ENCODE results near the gene IGFL1. TPM values are rescaled to one million over a fixed set of nuclear protein-coding genes. Genes with fewer than 3 reads are reported as not detected.
"Not testable (repeated sequence)": the region's sequence is repeated elsewhere in the genome, so short reads cannot be mapped to it uniquely, and the experiment has no call there.

IGFL1 gene
- polyA plus RNA-seq, 6 donors from 2014 or later, result not detected

- Mint-ChIP-seq H3K27ac (no peak overlapping the region), H3K9me3 (no peaks in the 10 kb centered on the region), H3K36me3 (no peaks in the 10 kb centered on the region), H3K27me3 (peaks cover 24 to 73% (median 43%) of the 10 kb centered on the region in 3 donors), H3K4me3 (no peak overlapping the region), H3K4me1 (no peaks in the 10 kb centered on the region)
- DNase-seq, result no peak
- no peak for ATAC-seq (ENCODE audit: low read depth in 2 of 2)
These were observed 35.9 kb upstream of the IGFL1 start for GRCh38 chr19:46193678-46194077.

- DNase-seq (no peak), ATAC-seq (ENCODE audit: low read depth in 2 of 2) (no peak)
- Mint-ChIP-seq H3K36me3 (no peaks in the 10 kb centered on the region), H3K4me1 (no peaks in the 10 kb centered on the region), H3K4me3 (no peak overlapping the region), H3K27ac (no peak overlapping the region), H3K27me3 (peaks cover 19 to 63% (median 43%) of the 10 kb centered on the region in 3 donors), H3K9me3 (no peaks in the 10 kb centered on the region)
These were observed 34.4 kb upstream of the IGFL1 start for GRCh38 chr19:46195104-46195503.

DNA sequence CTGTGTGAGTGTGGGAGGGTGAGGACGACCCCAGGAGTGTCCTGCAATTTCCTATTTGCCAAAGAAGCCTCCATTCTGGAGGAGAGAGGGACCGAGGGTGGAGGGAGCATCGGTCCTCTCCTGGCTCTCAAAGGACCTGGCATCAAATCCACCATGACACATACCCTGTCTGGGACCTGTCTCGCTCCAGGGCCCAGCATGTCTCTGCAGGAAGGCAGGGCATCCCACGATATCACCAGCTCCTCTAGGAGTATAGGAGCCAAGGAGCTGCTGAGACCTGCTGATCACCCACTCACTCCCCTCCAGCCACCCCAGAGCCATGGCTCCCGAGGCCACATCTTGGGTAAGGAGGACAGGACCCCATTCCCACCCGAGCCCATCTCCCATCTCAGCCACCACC lies 33.6 kb upstream of the IGFL1 start:
- not testable (repeated sequence) for H3K4me1 Mint-ChIP-seq; DNase-seq; ATAC-seq (ENCODE audit: low read depth in 2 of 2); H3K9me3 Mint-ChIP-seq; H3K36me3 Mint-ChIP-seq; H3K27ac Mint-ChIP-seq; H3K4me3 Mint-ChIP-seq
- H3K27me3 Mint-ChIP-seq, result peaks cover 20 to 55% (median 46%) of the 10 kb centered on the region in 3 donors

DNA sequence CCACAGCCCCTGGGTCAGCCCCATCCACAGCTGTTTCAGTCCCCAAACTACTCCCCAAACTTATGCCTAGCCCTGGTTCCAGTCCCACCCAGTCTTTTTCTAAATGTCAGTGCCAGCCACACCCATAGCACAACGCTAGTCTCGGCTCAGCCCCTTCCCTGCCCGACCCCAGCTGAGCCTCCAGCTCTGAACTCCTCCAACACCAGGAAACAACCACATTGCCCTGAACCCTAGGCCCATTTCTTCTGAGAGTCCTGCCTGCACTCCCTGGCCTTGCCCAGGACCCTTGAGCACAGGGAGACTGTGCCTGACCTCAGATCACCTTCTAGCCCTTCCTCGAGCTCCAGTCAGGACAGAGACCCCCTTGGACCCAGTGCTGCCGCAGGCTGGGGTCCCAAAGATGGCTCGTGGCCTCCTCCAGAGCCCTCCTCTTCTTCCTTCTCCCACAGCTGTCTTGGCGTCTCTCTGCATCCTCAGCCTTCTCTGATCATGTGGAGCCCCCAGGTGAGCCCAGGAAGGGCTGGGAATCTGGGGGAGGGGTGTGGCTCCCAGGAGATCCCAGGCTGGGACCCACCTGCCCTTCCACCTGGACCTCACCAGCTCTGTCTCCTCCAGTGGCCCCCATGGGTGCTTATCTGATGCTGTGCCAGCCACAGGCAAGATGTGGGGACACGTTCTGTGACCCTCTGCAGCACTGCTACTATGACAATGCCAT lies 33.0 kb upstream of the IGFL1 start:
- Mint-ChIP-seq H3K4me1 (no peaks in the 10 kb centered on the region), H3K9me3 (no peaks in the 10 kb centered on the region), H3K27me3 (peaks cover 18 to 54% (median 46%) of the 10 kb centered on the region in 3 donors), H3K4me3 (no peak overlapping the region), H3K27ac (peak overlapping the region in 1 of 6 donors; percentile 70), H3K36me3 (no peaks in the 10 kb centered on the region)
- DNase-seq (no peak), ATAC-seq (ENCODE audit: low read depth in 2 of 2) (no peak)

DNA sequence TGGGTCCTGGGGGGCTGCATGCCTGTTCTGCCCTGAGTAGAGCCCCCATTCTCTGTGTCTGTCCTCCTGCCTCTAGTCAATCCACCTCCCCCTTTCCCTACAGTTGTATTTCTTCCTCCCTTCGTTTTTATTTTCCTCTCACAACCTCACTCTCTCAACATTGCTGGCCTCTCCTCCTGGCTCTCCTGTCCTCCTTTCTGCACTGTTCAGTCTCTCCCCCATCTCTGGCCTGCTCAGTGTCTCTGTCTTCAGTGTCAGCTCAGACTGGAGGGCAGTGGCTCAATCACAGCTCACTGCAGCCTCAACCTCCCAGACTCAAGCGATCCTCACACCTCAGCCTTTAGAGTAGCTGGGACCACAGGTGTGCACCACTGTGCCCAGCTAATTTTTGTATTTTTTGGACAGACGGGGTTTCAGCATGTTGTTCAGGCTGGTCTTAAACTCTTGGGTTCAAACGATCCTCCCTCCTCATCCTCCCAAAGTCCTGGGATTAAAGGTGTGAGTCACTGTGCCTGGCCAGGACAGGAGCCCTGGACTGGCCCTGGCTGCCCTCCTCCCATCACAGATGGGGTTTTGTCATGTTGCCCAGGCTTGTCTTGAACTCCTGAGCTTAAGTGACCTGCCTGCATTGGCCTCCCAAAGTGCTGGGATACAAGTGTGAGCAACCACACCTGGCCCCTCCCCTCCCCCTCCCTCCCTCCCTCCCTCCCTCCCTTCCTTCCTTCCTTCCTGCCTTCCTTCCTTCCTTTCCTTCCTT lies 32.0 kb upstream of the IGFL1 start:
- Mint-ChIP-seq H3K27ac (no peak overlapping the region), H3K27me3 (peaks cover 23 to 58% (median 53%) of the 10 kb centered on the region in 3 donors), H3K4me1 (no peaks in the 10 kb centered on the region), H3K36me3 (no peaks in the 10 kb centered on the region), H3K4me3 (peak overlapping the region in 1 of 8 donors; percentile 29), H3K9me3 (no peaks in the 10 kb centered on the region)
- no peak for DNase-seq
- no peak for ATAC-seq (ENCODE audit: low read depth in 2 of 2)

- no peak overlapping the region for H3K27ac Mint-ChIP-seq
- no peak for DNase-seq
- no peak for ATAC-seq (ENCODE audit: low read depth in 2 of 2)
- H3K4me3 Mint-ChIP-seq, result no peak overlapping the region
- H3K4me1 Mint-ChIP-seq, result no peaks in the 10 kb centered on the region
- H3K27me3 Mint-ChIP-seq, result peaks cover 18 to 63% (median 59%) of the 10 kb centered on the region in 3 donors
- H3K36me3 Mint-ChIP-seq, result no peaks in the 10 kb centered on the region
- H3K9me3 Mint-ChIP-seq, result no peaks in the 10 kb centered on the region
These were observed 30.8 kb upstream of the IGFL1 start for GRCh38 chr19:46198756-46199155.

DNA sequence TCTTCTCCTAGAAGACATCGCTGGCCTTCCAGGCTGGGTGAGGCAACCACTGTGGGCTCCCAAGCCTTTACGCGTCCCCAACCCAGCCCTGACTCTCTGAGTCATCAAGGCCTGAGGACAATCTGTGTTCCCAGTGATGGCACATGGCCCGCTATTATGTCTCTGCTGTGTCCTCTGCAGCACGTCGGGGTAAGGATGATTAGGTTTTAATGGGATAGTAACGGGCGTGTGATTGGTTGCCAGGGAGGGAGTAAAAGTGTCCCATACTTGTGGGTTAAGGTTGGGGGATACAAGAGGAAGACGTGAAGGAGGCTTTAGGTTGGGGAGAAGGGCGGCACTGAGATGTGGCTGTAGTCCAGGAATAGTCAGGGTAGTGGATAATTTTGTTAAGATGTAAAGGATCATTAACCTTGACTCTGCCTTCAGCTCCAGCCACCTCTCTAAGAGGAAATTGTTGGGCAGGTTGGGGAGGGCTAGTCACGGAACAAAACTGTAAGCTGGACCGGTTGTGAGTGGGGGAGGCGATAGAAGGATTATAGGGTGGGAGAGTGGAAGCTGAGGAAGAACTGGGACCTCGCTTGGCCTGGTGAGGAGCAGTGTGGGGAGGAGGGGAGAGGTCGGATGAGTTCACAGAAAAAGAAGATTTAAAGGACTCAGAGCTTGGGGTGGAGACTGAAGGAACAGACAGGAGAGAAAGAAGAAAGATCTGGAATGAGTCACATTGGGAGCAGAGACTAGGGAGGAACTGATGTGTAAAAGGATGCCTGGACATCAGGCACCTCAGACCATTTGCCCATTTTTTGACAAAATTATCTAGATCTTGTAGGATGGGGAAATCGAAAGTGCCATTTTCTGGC lies 27.9 kb upstream of the IGFL1 start:
- Mint-ChIP-seq H3K4me3 (peak overlapping the region in 2 of 8 donors; percentile 1 to 26), H3K4me1 (no peaks in the 10 kb centered on the region), H3K9me3 (no peaks in the 10 kb centered on the region), H3K27me3 (peaks cover 22 to 51% (median 41%) of the 10 kb centered on the region in 3 donors), H3K27ac (peak overlapping the region in 2 of 6 donors; percentile 1 to 27), H3K36me3 (no peaks in the 10 kb centered on the region)
- no peak for DNase-seq
- ATAC-seq (ENCODE audit: low read depth in 2 of 2), result no peak

DNA sequence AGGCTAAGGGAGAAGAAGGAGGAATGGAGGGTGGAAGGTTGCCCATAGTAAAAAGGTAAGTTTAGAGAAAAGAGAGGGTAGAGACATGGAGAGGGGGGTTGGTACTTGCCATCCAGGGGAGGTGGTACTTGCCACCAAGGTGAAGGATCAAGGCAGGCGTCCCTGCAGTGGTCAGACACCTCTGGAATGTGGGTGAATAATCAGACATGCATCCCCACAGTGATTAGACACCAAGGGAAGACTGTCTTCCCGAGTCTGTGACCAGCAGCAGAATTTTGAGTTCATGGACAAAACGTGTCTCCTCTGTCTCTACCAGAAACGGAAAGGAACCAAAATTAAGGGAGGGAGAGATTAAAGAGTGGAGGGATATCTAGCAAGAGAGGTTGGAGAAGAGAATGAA lies 27.1 kb upstream of the IGFL1 start:
- Mint-ChIP-seq H3K27me3 (peaks cover 23 to 43% (median 34%) of the 10 kb centered on the region in 3 donors), H3K27ac (no peak overlapping the region), H3K36me3 (no peaks in the 10 kb centered on the region), H3K9me3 (no peaks in the 10 kb centered on the region), H3K4me1 (no peaks in the 10 kb centered on the region), H3K4me3 (peak overlapping the region in 1 of 8 donors; percentile 26)
- ATAC-seq (ENCODE audit: low read depth in 2 of 2), result no peak
- no peak for DNase-seq

GRCh38 chr19:46202872-46203860 lies 26.4 kb upstream of the IGFL1 start:
- Mint-ChIP-seq H3K36me3 (no peaks in the 10 kb centered on the region), H3K27ac (no peak overlapping the region), H3K27me3 (peaks cover 28 to 37% (median 32%) of the 10 kb centered on the region in 3 donors), H3K9me3 (no peaks in the 10 kb centered on the region), H3K4me3 (no peak overlapping the region), H3K4me1 (no peaks in the 10 kb centered on the region)
- ATAC-seq (ENCODE audit: low read depth in 2 of 2) (no peak), DNase-seq (no peak)

DNA sequence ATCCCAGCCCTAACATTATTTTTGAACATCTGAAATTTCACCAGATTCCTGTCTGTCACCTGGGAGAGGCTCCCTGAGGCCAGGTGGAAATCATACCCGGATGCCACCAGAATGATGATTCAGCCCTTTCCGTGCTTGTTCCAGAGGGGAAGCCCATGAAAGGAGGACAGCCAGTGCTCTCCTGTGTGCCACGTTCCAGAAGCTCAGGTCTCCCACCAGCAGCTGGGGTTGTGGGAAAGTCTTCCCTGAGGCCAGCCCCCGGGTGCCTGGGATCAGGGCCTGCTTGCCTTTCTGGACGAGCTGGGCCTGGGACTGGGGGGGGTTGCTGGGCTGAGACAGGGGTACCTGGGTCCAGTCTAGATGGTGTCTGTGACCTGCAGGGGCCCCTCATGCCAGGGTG lies 25.5 kb upstream of the IGFL1 start:
- H3K27ac Mint-ChIP-seq, result no peak overlapping the region
- H3K9me3 Mint-ChIP-seq, result no peaks in the 10 kb centered on the region
- H3K4me1 Mint-ChIP-seq, result no peaks in the 10 kb centered on the region
- H3K36me3 Mint-ChIP-seq, result no peaks in the 10 kb centered on the region
- no peak overlapping the region for H3K4me3 Mint-ChIP-seq
- ATAC-seq (ENCODE audit: low read depth in 2 of 2), result no peak
- H3K27me3 Mint-ChIP-seq, result peaks cover 25 to 37% (median 35%) of the 10 kb centered on the region in 3 donors
- no peak for DNase-seq

- ATAC-seq (ENCODE audit: low read depth in 2 of 2) (no peak), DNase-seq (no peak)
- Mint-ChIP-seq H3K4me3 (no peak overlapping the region), H3K9me3 (no peaks in the 10 kb centered on the region), H3K4me1 (no peaks in the 10 kb centered on the region), H3K27me3 (peaks cover 34 to 46% (median 42%) of the 10 kb centered on the region in 3 donors), H3K36me3 (no peaks in the 10 kb centered on the region), H3K27ac (no peak overlapping the region)
These were observed 24.2 kb upstream of the IGFL1 start for GRCh38 chr19:46205183-46205984.

GRCh38 chr19:46206176-46206575 lies 23.4 kb upstream of the IGFL1 start:
- Mint-ChIP-seq H3K36me3 (no peaks in the 10 kb centered on the region), H3K9me3 (no peaks in the 10 kb centered on the region), H3K4me1 (no peaks in the 10 kb centered on the region), H3K4me3 (no peak overlapping the region), H3K27ac (no peak overlapping the region), H3K27me3 (peaks cover 30 to 52% (median 34%) of the 10 kb centered on the region in 3 donors)
- ATAC-seq (ENCODE audit: low read depth in 2 of 2), result no peak
- DNase-seq, result no peak

Measured in naive B cell (primary cell).